Activated naive CD8-positive, alpha-beta T cell treated with anti-CD3 and anti-CD28 coated beads, Interleukin-2, amount 50 U/mL, for 16 hours (primary cell): ENCODE measurements around the gene ANLN.
"Not testable (repeated sequence)": the region's sequence is repeated elsewhere in the genome, so short reads cannot be mapped to it uniquely, and the experiment has no call there.

ENCODE experiments used
- DNase-seq: peaks from one replicate; pipeline ENCODE4 v3.0.0-alpha.2; 2020; ENCODE audit warnings: low read depth, low spot score

ANLN gene

GRCh38 chr7:36466001-36466400 lies 76.3 kb downstream of the ANLN start:
- not testable (repeated sequence) for DNase-seq

DNA sequence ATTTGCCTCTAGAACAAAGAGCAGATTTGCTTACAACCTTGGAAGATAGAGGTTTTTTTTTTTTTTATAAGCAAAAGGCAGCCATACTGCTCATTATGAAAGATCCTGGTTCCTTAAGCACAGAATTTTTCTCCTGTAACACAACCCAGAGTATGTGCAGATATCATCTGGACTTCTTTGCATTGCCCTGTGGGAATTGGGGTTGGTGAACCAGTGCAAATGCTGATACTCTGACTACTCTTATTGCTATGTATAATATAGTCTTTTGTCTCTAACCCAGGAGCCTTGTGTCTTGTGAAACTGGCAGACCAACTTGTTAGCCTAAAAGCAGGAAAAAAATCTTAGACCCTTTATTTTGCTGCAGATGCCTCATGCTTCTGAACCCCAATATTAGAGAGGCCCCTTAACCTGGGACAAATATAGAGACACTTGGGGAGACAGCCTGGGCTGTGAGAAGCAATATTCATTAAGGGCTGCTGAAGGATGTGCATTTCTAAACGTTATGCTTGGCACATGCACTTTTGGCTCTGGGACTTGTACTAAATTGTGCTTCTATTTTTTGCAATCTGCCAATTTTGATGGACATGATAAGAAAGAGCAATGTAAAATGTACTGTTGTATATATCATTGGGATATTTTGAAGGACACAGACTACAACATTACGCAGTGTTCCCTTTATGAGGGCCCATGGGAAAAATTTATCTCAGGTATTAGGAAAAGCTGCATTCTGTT lies 78.9 kb downstream of the ANLN start:
- DNase-seq: no peak

GRCh38 chr7:36469236-36469635 lies 79.6 kb downstream of the ANLN start:
- no peak for DNase-seq

GRCh38 chr7:36472141-36472729 lies 82.6 kb downstream of the ANLN start:
- no peak for DNase-seq

GRCh38 chr7:36473454-36474282 lies 84.0 kb downstream of the ANLN start:
- DNase-seq: no peak

GRCh38 chr7:36474283-36475010 lies 84.8 kb downstream of the ANLN start:
- no peak for DNase-seq

DNA sequence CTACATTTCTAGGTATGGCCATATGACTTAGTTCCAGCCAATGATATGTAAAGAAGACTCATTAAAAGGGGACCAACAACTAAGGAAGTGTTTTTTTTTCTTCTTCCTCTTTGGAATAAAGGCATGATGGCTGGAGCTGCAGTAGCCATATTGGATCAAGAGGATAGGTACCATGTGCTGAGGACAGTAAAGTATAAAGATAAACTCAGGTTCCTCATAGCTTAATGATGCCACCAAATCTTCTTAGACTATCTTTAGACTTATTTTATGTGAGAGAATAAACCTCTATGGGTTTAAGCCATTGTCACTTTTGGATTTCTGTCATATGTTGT lies 85.3 kb downstream of the ANLN start:
- no peak for DNase-seq

GRCh38 chr7:36475381-36475780 lies 85.7 kb downstream of the ANLN start:
- no peak for DNase-seq

GRCh38 chr7:36478745-36479144 lies 89.1 kb downstream of the ANLN start:
- DNase-seq: no peak

- DNase-seq: not testable (repeated sequence)
Measured at GRCh38 chr7:36483853-36484252, 94.2 kb downstream of the ANLN start.

DNA sequence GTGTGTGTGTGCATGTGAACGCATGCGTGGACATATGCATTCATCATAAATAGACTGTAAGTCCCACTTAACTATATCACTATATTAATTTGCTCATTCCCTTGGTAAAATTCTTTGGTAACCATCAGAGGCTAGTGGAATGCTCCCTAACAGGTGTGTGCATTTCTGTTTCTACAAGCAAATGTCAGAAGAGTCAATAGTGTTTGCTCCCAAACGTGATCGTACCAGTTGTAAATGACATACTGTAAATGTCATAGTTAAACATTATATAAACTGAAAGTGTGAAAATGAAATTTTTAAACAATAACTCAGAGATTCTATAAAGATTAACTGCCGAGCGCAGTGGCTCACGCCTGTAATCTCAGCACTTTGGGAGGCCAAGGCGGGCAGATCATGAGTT lies 94.6 kb downstream of the ANLN start:
- DNase-seq: no peak

- DNase-seq: no peak
Measured at GRCh38 chr7:36486336-36486735, 96.7 kb downstream of the ANLN start.

GRCh38 chr7:36487756-36488336 lies 98.2 kb downstream of the ANLN start:
- DNase-seq: no peak

DNA sequence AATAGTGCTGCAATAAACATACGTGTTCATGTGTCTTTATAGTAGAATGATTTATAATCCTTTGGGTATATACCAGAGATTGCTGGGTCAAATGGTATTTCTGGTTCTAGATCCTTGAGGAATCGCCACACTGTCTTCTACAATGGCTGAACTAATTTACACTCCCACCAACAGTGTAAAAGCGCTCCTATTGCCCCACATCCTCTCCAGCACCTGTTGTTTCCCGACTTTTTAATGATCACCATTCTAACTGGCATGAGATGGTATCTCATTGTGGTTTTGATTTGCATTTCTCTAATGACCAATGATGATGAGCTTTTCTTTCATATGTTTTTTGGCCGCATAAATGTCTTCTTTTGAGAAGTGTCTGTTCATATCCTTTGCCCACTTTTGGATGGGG lies 99.0 kb downstream of the ANLN start:
- DNase-seq: not testable (repeated sequence)

DNA sequence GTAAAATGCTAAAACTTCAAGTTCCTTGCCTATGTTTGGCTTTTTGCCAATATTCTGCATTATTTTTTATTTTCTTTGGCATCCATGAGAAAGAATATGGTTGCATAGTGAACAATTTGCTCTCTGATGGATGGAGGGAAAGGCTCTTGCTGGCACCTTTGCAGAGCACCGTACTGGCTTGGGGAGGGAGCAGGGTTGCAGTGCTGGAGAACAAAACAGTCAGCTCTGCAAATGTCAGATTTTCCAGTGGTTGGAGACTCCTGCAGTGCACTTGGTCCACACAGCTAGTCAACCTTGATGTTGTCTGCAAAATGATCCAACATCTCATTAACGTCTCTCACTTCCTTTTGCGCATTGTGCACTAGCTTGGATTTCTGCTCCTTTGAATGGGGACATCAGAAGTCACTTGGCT lies 100.8 kb downstream of the ANLN start:
- DNase-seq: no peak

DNA sequence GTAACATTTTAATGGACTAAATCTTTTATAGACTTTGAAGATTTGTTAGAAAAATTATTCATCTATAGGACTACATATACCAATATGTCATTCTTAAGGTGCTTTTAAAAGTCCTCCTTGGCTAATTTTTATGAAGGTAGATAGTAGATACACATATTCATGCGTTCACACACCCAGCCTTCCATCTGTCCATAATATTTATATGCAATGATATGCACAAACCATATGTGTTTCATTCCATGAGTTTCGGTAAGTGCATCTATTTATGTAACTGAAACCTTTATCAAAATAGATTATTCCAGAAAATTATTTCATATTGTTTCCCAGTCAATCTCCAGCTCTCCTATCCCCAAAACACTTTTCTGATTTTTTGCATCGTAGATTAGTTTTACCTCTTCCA lies 101.7 kb downstream of the ANLN start:
- no peak for DNase-seq

DNA sequence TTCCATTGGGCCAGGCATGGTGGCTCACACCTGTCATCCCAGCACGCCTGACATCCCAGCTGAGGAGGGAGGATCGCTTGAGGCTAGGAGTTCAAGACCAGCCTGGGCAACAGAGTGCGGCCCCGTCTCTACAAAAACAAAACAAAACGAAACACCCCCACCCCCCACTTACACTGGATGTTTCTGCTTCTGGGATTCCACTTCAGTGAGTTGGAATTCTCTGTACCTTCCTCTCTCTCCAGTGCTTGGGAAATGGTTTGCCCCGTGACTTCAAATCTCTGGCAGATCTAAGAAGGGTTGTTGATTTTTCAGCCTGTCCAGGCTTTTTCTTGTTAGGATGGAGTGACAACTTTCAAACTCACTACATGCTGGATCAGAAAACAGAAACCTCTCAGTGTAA lies 106.9 kb downstream of the ANLN start:
- DNase-seq: no peak

DNA sequence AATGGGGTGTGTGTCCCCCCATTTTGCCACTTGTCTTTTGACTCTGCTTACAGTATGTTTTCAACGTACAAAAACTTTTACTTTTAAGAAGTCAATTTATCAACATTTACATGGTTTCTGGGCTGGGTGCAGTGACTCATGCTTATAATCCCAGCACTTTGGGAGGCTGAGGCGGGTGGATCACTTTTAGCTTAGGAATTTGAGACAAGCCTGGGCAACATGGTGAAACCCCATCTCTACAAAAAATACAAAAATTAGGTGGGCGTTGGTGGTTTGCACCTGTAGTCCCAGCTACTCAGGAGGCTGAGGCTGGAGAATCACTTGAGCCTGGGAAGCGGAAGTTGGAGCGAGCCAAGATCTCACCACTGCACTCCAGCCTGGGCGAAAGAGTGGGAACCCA lies 107.5 kb downstream of the ANLN start:
- DNase-seq: not testable (repeated sequence)

GRCh38 chr7:36497775-36498174 lies 108.1 kb downstream of the ANLN start:
- no peak for DNase-seq
